ENCODE results near the gene ENTHD1. TPM values are rescaled to one million over a fixed set of nuclear protein-coding genes. Genes with fewer than 3 reads are reported as not detected.
"Not testable (repeated sequence)": the region's sequence is repeated elsewhere in the genome, so short reads cannot be mapped to it uniquely, and the experiment has no call there.

ENTHD1 gene
- total and polyA plus RNA-seq, 10 of the 15 experiments (the other 5 are each of a cell fraction or from before 2014, with no cell fraction given), result 0.09 to 0.52 (median 0.21) TPM; not detected in 1

DNA sequence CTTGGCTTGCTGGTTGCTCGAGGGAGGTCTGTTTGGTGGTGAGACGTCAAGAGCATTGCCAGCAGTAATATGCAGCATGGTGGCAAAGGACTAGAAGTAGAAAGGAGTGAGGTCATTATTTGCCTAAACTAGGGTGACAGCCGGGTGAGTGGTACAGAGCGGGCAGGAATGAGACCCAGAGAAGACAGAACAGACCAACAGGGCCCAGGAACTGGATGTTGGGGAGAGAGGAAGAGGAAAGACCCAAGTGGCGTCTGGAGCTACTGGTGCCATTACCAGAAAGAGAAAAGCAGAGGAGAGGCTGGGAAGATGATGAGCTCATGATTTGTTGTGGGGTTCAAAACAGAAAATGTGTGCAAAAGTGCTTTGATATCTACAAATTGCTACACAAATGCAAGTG is 158.7 kb downstream of the ENTHD1 start:
- WGBS (ENCODE audit: insufficient coverage, insufficient replicate concordance, low lambda C conversion rate, missing lambda C conversion rate), result 33% methylated on average over 5 of the region's 5 CpGs
- TF ChIP-seq LARP7 (IDR thresholded peaks at IDR 0.05) (no peak), FOS (IDR thresholded peaks at IDR 0.05; ENCODE audit: borderline replicate concordance, extremely low read depth, insufficient read length) (no peak)
- no peaks in the 10 kb centered on the region for H3K79me2 ChIP-seq (ENCODE audit: control insufficient read depth, insufficient read depth, low read length)
- intact Hi-C loops (cut with micrococcal nuclease; ENCODE audit: unreplicated experiment) (no loop called here), in situ Hi-C loops (cut with MboI) (no loop called here)
- H3K4me2 ChIP-seq (ENCODE audit: control insufficient read depth, insufficient read depth), result no peak overlapping the region
- RAD21 ChIA-PET (ENCODE audit: unreplicated experiment), result no interaction called here
- POLR2A ChIA-PET, result no interaction called here
- peaks cover 4% of the 10 kb centered on the region for H3K9me3 ChIP-seq (replicated peaks; ENCODE audit: control insufficient read depth, insufficient read depth, low read length)
- DNase-seq (ENCODE audit: low read depth, low spot score) (no peak), FAIRE-seq (no peak), ATAC-seq (no peak)
- no peak overlapping the region for H2AFZ ChIP-seq (ENCODE audit: control insufficient read depth, low read depth, low read length)
- no peak overlapping the region for H3K4me3 ChIP-seq
- H3K27ac ChIP-seq (ENCODE audit: control insufficient read depth, insufficient read depth), result no peak overlapping the region
- SMC1A ChIA-PET (ENCODE audit: uncharacterized antibody, unreplicated experiment), result no interaction called here
- peaks cover 1 to 2% of the 10 kb centered on the region in 2 experiments; a peak in 2 of 4 replicates for H3K27me3 ChIP-seq (replicated peaks in 1 of 2; ENCODE audit: control insufficient read depth in 2 of 2, insufficient read depth in 2 of 2, low read length in 1 of 2)
- no peaks in the 10 kb centered on the region for H3K36me3 ChIP-seq (ENCODE audit: control insufficient read depth in 2 of 2, insufficient read depth in 2 of 2, low read length in 1 of 2)
- BruUV-seq (replicated peaks), result no TSS peak
- H3K4me1 ChIP-seq (ENCODE audit: control insufficient read depth, insufficient read depth, low read length), result no peaks in the 10 kb centered on the region
- no peak overlapping the region for H3K9ac ChIP-seq (ENCODE audit: control insufficient read depth, insufficient read depth, low read length)
- CTCF ChIA-PET, result interaction anchor here (0.6 to 1.9 kb wide), 6 partner anchors 11 to 487 kb away, joined by 3 to 5 read pairs (median 3); no protein-coding TSS in a partner anchor
- H4K20me1 ChIP-seq (ENCODE audit: control insufficient read depth, insufficient read depth), result no peaks in the 10 kb centered on the region

DNA sequence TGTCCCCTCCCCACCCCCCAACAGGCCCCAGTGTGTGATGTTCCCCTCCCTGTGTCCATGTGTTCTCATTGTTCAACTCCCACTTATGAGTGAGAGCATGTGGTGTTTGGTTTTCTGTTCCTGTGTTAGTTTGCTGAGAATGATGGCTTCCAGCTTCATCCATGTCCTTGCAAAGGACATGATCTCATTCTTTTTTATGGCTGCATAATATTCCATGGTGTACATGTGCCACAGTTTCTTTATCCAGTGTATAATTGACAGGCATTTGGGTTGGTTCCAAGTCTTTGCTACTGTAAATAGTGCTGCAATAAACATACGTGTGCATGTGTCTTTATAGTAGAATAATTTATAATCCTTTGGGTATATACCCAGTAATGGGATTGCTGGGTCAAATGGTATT is 159.5 kb downstream of the ENTHD1 start:
- H2AFZ ChIP-seq (ENCODE audit: control insufficient read depth, low read depth, low read length); H3K36me3 ChIP-seq (ENCODE audit: control insufficient read depth in 2 of 2, insufficient read depth in 2 of 2, low read length in 1 of 2); H3K4me2 ChIP-seq (ENCODE audit: control insufficient read depth, insufficient read depth); ATAC-seq; H3K4me3 ChIP-seq; H3K9me3 ChIP-seq (replicated peaks; ENCODE audit: control insufficient read depth, insufficient read depth, low read length); in situ Hi-C loops (cut with MboI); intact Hi-C loops (cut with micrococcal nuclease; ENCODE audit: unreplicated experiment); SMC1A ChIA-PET (ENCODE audit: uncharacterized antibody, unreplicated experiment); BruUV-seq (replicated peaks); DNase-seq (ENCODE audit: low read depth, low spot score); RAD21 ChIA-PET (ENCODE audit: unreplicated experiment); H3K4me1 ChIP-seq (ENCODE audit: control insufficient read depth, insufficient read depth, low read length); H3K79me2 ChIP-seq (ENCODE audit: control insufficient read depth, insufficient read depth, low read length); POLR2A ChIA-PET; H3K27ac ChIP-seq (ENCODE audit: control insufficient read depth, insufficient read depth); H4K20me1 ChIP-seq (ENCODE audit: control insufficient read depth, insufficient read depth); H3K9ac ChIP-seq (ENCODE audit: control insufficient read depth, insufficient read depth, low read length); FAIRE-seq; H3K27me3 ChIP-seq (replicated peaks in 1 of 2; ENCODE audit: control insufficient read depth in 2 of 2, insufficient read depth in 2 of 2, low read length in 1 of 2); CTCF ChIA-PET: not testable (repeated sequence)
- WGBS (ENCODE audit: insufficient coverage, insufficient replicate concordance, low lambda C conversion rate, missing lambda C conversion rate), result 88% methylated on average over 1 of the region's 1 CpG

Measured in GM12878 (cell line).